MM.1S (cell line): Measurements from ENCODE around the gene CRAT.

Experiments
- DNase-seq: peaks from one replicate; pipeline ENCODE4 v3.0.0-alpha.2; 2015
- H2AFZ ChIP-seq: fragments of 300-600 bp; sonication (generic); 2 replicates; pipeline ENCODE4 v1.6.0; 2016; ENCODE audit warnings: antibody characterized with exemption, low read length
- H3F3A ChIP-seq: fragments of 300-600 bp; sonication (generic); 2 replicates; pipeline ENCODE4 v1.6.1; 2016; ENCODE audit warnings: mild to moderate bottlenecking, antibody characterized with exemption, low read length, moderate library complexity, mixed read lengths; ENCODE audit not compliant: insufficient read depth
- H3K27ac ChIP-seq: fragments of 300-600 bp; sonication (generic); 2 replicates; pipeline ENCODE4 v1.5.1; 2016; ENCODE audit warnings: mild to moderate bottlenecking, low read length
- H3K27me3 ChIP-seq: fragments of 300-600 bp; sonication (generic); replicated peaks from 2 replicates; pipeline ENCODE4 v1.6.0; 2016; ENCODE audit warnings: low read length; ENCODE audit not compliant: insufficient read depth
- H3K36me3 ChIP-seq: fragments of 300-600 bp; sonication (generic); replicated peaks from 2 replicates; pipeline ENCODE4 v1.6.1; 2016; ENCODE audit warnings: mild to moderate bottlenecking, low read length, mixed read lengths; ENCODE audit not compliant: insufficient read depth
- H3K4me1 ChIP-seq: fragments of 300-600 bp; sonication (generic); 2 replicates; pipeline ENCODE4 v1.6.1; 2016; ENCODE audit warnings: low read length, mixed read lengths
- H3K4me2 ChIP-seq: fragments of 300-600 bp; sonication (generic); 2 replicates; pipeline ENCODE4 v1.6.0; 2016; ENCODE audit warnings: low read depth, low read length
- H3K4me3 ChIP-seq: fragments of 300-600 bp; sonication (generic); 2 replicates; pipeline ENCODE4 v1.5.1; 2016; ENCODE audit warnings: low read length, mixed read lengths
- H3K79me2 ChIP-seq: fragments of 300-600 bp; sonication (generic); 2 replicates; pipeline ENCODE4 v1.6.1; 2016; ENCODE audit warnings: mixed run types, low read length, mixed read lengths
- H3K9ac ChIP-seq: fragments of 300-600 bp; sonication (generic); 2 replicates; pipeline ENCODE4 v1.6.1; 2016; ENCODE audit warnings: low read length, mixed read lengths
- H3K9me2 ChIP-seq: fragments of 300-600 bp; sonication (generic); replicated peaks from 2 replicates; pipeline ENCODE4 v1.6.1; 2016; ENCODE audit warnings: mild to moderate bottlenecking, low read length, mixed read lengths; ENCODE audit not compliant: insufficient read depth
- H3K9me3 ChIP-seq: fragments of 300-600 bp; sonication (generic); replicated peaks from 2 replicates; pipeline ENCODE4 v1.6.1; 2016; ENCODE audit warnings: mild to moderate bottlenecking, low read length, mixed read lengths; ENCODE audit not compliant: insufficient read depth
- H4K20me1 ChIP-seq: fragments of 300-600 bp; sonication (generic); 2 replicates; pipeline ENCODE4 v1.6.1; 2016; ENCODE audit warnings: mild to moderate bottlenecking, low read length, moderate library complexity, mixed read lengths; ENCODE audit not compliant: insufficient read depth
- CTCF ChIP-seq: fragments of 300-600 bp; sonication (generic); IDR thresholded peaks from 2 replicates; pipeline ENCODE4 v1.5.1; 2016; ENCODE audit warnings: antibody characterized with exemption, low read length, mixed read lengths
- EZH2 ChIP-seq: fragments of 300-600 bp; sonication (generic); optimal IDR thresholded peaks from 2 replicates; pipeline ENCODE3; 2017; ENCODE audit warnings: low read depth, mild to moderate bottlenecking, antibody characterized with exemption, low read length, mixed read lengths
- EZH2phosphoT487 ChIP-seq: fragments of 300-600 bp; sonication (generic); IDR thresholded peaks from 2 replicates; pipeline ENCODE4 v1.6.1; 2018; ENCODE audit warnings: antibody characterized with exemption, low read length

CRAT gene

GRCh38 chr9:129110740-129111527 lies at the start of gene CRAT, which contains the start of gene PTPA:
CRAT (minus strand) TSS chr9:129110793; CDS start chr9:129110509, 284 bp downstream.
PTPA (plus strand) TSS chr9:129111415; CDS start chr9:129111601, 186 bp downstream.
- H3K27ac ChIP-seq, result peak within 1 kb of the TSS; percentile 81
- no peaks in the 10 kb centered on the region for H3K9me3 ChIP-seq
- H3K36me3 ChIP-seq, result no peaks in the 10 kb centered on the region
- peak within 1 kb of the TSS; percentile 99 for H2AFZ ChIP-seq
- no peaks in the 10 kb centered on the region for H3K4me1 ChIP-seq
- H4K20me1 ChIP-seq, result no peaks in the 10 kb centered on the region
- no peaks in the 10 kb centered on the region for H3K9me2 ChIP-seq
- TF ChIP-seq CTCF (no peak), EZH2phosphoT487 (no peak), EZH2 (no peak)
- peak; percentile 94 for DNase-seq
- peak within 1 kb of the TSS; percentile 79 for H3K4me3 ChIP-seq
- peaks cover 46% of the 10 kb centered on the region for H3K79me2 ChIP-seq
- peaks cover 16% of the 10 kb centered on the region for H3K27me3 ChIP-seq
- H3K4me2 ChIP-seq, result peak within 1 kb of the TSS; percentile 93
- peak within 1 kb of the TSS; percentile 75 for H3K9ac ChIP-seq
- H3F3A ChIP-seq, result no peaks in the 10 kb centered on the region

GRCh38 chr9:129156163-129156562 lies 45.6 kb upstream of the CRAT start:
- no peak overlapping the region for H3K9ac ChIP-seq
- no peak for DNase-seq

GRCh38 chr9:129154866-129155477 lies 44.4 kb upstream of the CRAT start:
- no peaks in the 10 kb centered on the region for H3K79me2 ChIP-seq
- H3K9me3 ChIP-seq, result no peaks in the 10 kb centered on the region
- H3K27me3 ChIP-seq, result no peaks in the 10 kb centered on the region
- H3K9ac ChIP-seq, result no peak overlapping the region
- no peaks in the 10 kb centered on the region for H3K4me1 ChIP-seq
- no peaks in the 10 kb centered on the region for H4K20me1 ChIP-seq
- no peak for DNase-seq
- H2AFZ ChIP-seq, result no peak overlapping the region
- H3K4me3 ChIP-seq, result no peak overlapping the region
- H3K27ac ChIP-seq, result no peak overlapping the region
- TF ChIP-seq EZH2 (no peak), CTCF (no peak), EZH2phosphoT487 (no peak)
- no peak overlapping the region for H3K4me2 ChIP-seq
- no peaks in the 10 kb centered on the region for H3F3A ChIP-seq
- H3K36me3 ChIP-seq, result no peaks in the 10 kb centered on the region
- H3K9me2 ChIP-seq, result no peaks in the 10 kb centered on the region

More at GRCh38 chr9:129156163-129156562, 45.6 kb upstream of the CRAT start:
- Histone ChIP-seq H3K27ac (no peak overlapping the region), H3K4me3 (no peak overlapping the region), H3K4me2 (no peak overlapping the region), H3K4me1 (no peaks in the 10 kb centered on the region), H3K9me3 (no peaks in the 10 kb centered on the region), H2AFZ (no peak overlapping the region), H4K20me1 (no peaks in the 10 kb centered on the region), H3K9me2 (no peaks in the 10 kb centered on the region), H3F3A (no peaks in the 10 kb centered on the region), H3K36me3 (no peaks in the 10 kb centered on the region), H3K27me3 (no peaks in the 10 kb centered on the region), H3K79me2 (no peaks in the 10 kb centered on the region)
- TF ChIP-seq CTCF (no peak), EZH2phosphoT487 (no peak), EZH2 (no peak)
